Central memory CD8-positive, alpha-beta T cell (primary cell): ENCODE data around the gene NUP133.
"Not testable (repeated sequence)": the region's sequence is repeated elsewhere in the genome, so short reads cannot be mapped to it uniquely, and the experiment has no call there.

ENCODE experiments used
- ATAC-seq: fragments of 150-1000 bp; cut with Tn5 transposase; replicated peaks from 2 replicates; pipeline ENCODE4 v1.10.0; 2022; ENCODE audit warnings: mild to moderate bottlenecking, moderate FRiP score, moderate number of reproducible peaks; ENCODE audit not compliant: poor library complexity, severe bottlenecking; ENCODE audit errors: extremely low read depth
- DNase-seq, 2 donors: peaks; one replicate each; pipeline ENCODE4 v3.0.0; 2021; ENCODE audit warnings: low spot score in 2 of 2
- H3K27ac Mint-ChIP-seq: one replicate; pipeline ENCODE4 v1.8.0; 2022; ENCODE audit warnings: low read depth, mild to moderate bottlenecking, moderate library complexity, mixed read lengths
- H3K27me3 Mint-ChIP-seq: one replicate; pipeline ENCODE4 v1.8.0; 2022; ENCODE audit warnings: mixed read lengths
- H3K36me3 Mint-ChIP-seq: one replicate; pipeline ENCODE4 v1.8.0; 2022; ENCODE audit warnings: mild to moderate bottlenecking, moderate library complexity, mixed read lengths; ENCODE audit not compliant: insufficient read depth
- H3K4me1 Mint-ChIP-seq: one replicate; pipeline ENCODE4 v1.8.0; 2022; ENCODE audit warnings: mixed read lengths
- H3K4me3 Mint-ChIP-seq: one replicate; pipeline ENCODE4 v1.8.0; 2022; ENCODE audit warnings: mild to moderate bottlenecking, moderate library complexity, mixed read lengths
- H3K9me3 Mint-ChIP-seq: one replicate; pipeline ENCODE4 v1.8.0; 2022; ENCODE audit warnings: mixed read lengths

Gene NUP133

DNA sequence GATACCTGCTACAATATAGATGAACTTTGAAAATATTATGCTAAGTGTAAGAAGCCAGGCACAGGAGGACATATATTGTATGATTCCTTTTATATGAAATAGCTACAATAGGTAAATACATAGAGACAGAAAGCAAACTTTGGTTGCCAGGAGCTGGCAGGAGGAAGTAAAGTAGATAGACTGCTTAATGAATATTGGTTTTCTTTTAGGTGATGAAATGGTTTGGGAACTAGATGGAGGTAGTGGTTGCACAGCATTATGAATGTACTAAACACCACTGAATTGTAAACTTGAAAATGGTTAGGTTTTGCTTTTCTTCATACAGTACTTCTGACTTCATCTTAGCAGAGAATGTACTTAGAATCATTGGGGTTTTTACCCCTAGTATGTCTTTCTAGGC lies 28.8 kb upstream of the NUP133 start:
- H3K36me3 Mint-ChIP-seq = peaks cover 54% of the 10 kb centered on the region
- H3K9me3 Mint-ChIP-seq = no peaks in the 10 kb centered on the region
- peaks cover 6% of the 10 kb centered on the region for H3K4me1 Mint-ChIP-seq
- no peak overlapping the region for H3K27ac Mint-ChIP-seq
- no peak overlapping the region for H3K4me3 Mint-ChIP-seq
- H3K27me3 Mint-ChIP-seq = no peaks in the 10 kb centered on the region
- ATAC-seq (no peak), DNase-seq (no peak)

- Mint-ChIP-seq H3K27ac (no peak overlapping the region), H3K4me1 (peaks cover 6% of the 10 kb centered on the region), H3K9me3 (no peaks in the 10 kb centered on the region), H3K4me3 (no peak overlapping the region), H3K36me3 (peaks cover 54% of the 10 kb centered on the region), H3K27me3 (no peaks in the 10 kb centered on the region)
- ATAC-seq (no peak), DNase-seq (no peak)
Measured at GRCh38 chr1:229535230-229535629, 27.1 kb upstream of the NUP133 start.

DNA sequence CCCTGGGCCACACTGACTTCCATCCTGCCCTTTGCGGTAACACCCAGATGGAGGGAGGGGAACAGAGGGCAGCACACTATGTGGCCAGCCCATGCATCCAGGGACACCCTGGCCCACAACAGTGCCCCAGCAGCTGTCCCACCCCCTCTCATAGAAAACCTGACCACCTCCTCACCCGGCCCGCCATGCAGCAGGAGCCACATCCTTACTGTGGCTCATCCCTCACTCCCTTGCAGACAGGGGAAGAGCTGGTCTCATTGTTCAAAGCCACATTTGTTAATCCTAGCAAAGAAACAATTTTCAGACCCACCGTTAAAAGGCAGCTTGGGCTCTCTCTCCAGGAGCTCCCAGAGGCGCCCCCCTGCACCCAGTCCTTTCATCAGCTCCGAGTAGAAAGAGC lies 23.2 kb upstream of the NUP133 start:
- H3K9me3 Mint-ChIP-seq = no peaks in the 10 kb centered on the region
- H3K4me1 Mint-ChIP-seq = peaks cover 6% of the 10 kb centered on the region
- no peaks in the 10 kb centered on the region for H3K27me3 Mint-ChIP-seq

GRCh38 chr1:229529639-229530038 lies 21.5 kb upstream of the NUP133 start:
- no peak for ATAC-seq
- Mint-ChIP-seq H3K4me1 (peaks cover 6% of the 10 kb centered on the region), H3K4me3 (no peak overlapping the region), H3K36me3 (peaks cover 60% of the 10 kb centered on the region), H3K27ac (no peak overlapping the region), H3K27me3 (no peaks in the 10 kb centered on the region), H3K9me3 (no peaks in the 10 kb centered on the region)
- DNase-seq = no peak

More for the DNA sequence above, 23.2 kb upstream of the NUP133 start:
- DNase-seq (no peak), ATAC-seq (no peak)
- Mint-ChIP-seq H3K4me3 (no peak overlapping the region), H3K36me3 (peaks cover 61% of the 10 kb centered on the region), H3K27ac (no peak overlapping the region)

- Mint-ChIP-seq H3K27me3 (no peaks in the 10 kb centered on the region), H3K27ac (no peak overlapping the region), H3K9me3 (no peaks in the 10 kb centered on the region), H3K4me1 (no peaks in the 10 kb centered on the region), H3K4me3 (no peak overlapping the region), H3K36me3 (peaks cover 53% of the 10 kb centered on the region)
- DNase-seq = no peak
- ATAC-seq = no peak
Measured at GRCh38 chr1:229526695-229527094, 18.6 kb upstream of the NUP133 start.

GRCh38 chr1:229523052-229523451 lies 14.9 kb upstream of the NUP133 start:
- ATAC-seq = no peak
- Mint-ChIP-seq H3K27ac (no peak overlapping the region), H3K36me3 (peaks cover 34% of the 10 kb centered on the region), H3K4me3 (no peak overlapping the region), H3K9me3 (no peaks in the 10 kb centered on the region), H3K4me1 (no peaks in the 10 kb centered on the region), H3K27me3 (no peaks in the 10 kb centered on the region)
- DNase-seq = no peak

- Mint-ChIP-seq H3K9me3 (no peaks in the 10 kb centered on the region), H3K27me3 (no peaks in the 10 kb centered on the region)
Measured at GRCh38 chr1:229514578-229515275, 6.6 kb upstream of the NUP133 start.

DNA sequence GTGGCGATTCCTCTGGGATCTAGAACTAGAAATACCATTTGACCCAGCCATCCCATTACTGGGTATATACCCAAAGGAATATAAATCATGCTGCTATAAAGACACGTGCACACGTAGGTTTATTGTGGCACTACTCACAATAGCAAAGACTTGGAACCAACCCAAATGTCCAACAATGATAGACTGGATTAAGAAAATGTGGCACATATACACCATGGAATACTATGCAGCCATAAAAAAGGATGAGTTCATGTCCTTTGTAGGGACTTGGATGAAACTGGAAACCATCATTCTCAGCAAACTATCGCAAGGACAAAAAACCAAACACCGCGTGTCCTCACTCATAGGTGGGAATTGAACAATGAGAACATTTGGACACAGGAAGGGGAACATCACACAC lies 3.5 kb upstream of the NUP133 start:
- Mint-ChIP-seq H3K4me1 (peaks cover 13% of the 10 kb centered on the region), H3K36me3 (peaks cover 19% of the 10 kb centered on the region)
- not testable (repeated sequence) for H3K4me3 Mint-ChIP-seq, DNase-seq, H3K27me3 Mint-ChIP-seq, ATAC-seq, H3K9me3 Mint-ChIP-seq, H3K27ac Mint-ChIP-seq

More at GRCh38 chr1:229514578-229515275, 6.6 kb upstream of the NUP133 start:
- Mint-ChIP-seq H3K36me3 (peaks cover 8% of the 10 kb centered on the region), H3K27ac (no peak overlapping the region), H3K4me3 (no peak overlapping the region), H3K4me1 (no peaks in the 10 kb centered on the region)
- DNase-seq (peak; percentile 22 to 51), ATAC-seq (peak; percentile 79)

GRCh38 chr1:229511201-229511600 lies 3.1 kb upstream of the NUP133 start:
- not testable (repeated sequence) for H3K27me3 Mint-ChIP-seq, ATAC-seq, DNase-seq, H3K9me3 Mint-ChIP-seq, H3K4me3 Mint-ChIP-seq, H3K27ac Mint-ChIP-seq
- Mint-ChIP-seq H3K4me1 (peaks cover 13% of the 10 kb centered on the region), H3K36me3 (peaks cover 19% of the 10 kb centered on the region)

DNA sequence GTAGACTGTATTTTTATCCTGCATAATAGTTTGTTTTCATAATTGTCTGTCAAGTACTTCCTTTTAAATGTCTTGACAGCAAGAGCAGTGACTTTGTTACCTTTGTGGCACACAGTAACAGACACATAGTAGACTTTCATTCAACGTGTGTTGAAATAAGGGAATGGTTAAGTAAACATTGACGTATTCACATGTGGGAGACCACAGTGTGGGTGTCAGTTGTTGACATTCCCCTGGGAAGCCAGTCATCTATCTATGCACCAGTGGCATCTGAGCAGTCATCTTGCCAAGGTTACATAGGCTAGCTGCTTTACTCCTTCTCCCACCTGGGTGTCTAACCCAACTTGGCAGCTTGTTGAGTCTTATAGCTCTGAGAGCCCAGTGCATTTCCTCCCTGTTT lies 1.4 kb upstream of the NUP133 start:
- Mint-ChIP-seq H3K9me3 (no peaks in the 10 kb centered on the region), H3K4me3 (peak overlapping the region; percentile 91), H3K27me3 (no peaks in the 10 kb centered on the region), H3K36me3 (peaks cover 25% of the 10 kb centered on the region), H3K27ac (peak overlapping the region; percentile 94), H3K4me1 (peaks cover 13% of the 10 kb centered on the region)
- ATAC-seq (no peak), DNase-seq (no peak)

DNA sequence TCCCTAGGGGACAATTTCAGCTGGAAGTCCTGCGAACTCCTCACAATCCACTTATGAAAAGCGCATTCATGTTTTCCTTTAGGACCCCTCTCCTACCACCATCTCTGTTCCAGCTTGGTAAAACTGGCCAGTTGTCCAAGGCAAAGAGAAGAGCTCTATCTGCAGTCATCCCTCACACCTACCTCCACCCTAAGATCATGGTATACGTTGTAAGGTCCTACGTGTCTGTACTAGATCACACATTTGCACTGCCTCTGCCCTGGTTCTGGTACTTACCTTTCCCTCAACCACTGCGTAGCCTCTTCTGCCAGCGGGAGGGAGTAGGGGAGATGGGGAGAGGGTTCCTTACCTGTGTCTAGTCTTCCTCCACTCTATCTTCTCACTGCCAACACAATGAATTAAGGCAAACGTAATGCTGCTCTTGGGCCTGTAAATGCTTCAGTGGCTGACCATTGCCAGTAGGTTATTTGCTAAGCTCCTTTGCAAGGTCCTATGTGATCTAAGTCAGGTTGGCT lies 739 bp upstream of the NUP133 start:
- Mint-ChIP-seq H3K4me3 (peak overlapping the region; percentile 91), H3K27ac (peak overlapping the region; percentile 94), H3K9me3 (no peaks in the 10 kb centered on the region), H3K36me3 (peaks cover 30% of the 10 kb centered on the region), H3K27me3 (no peaks in the 10 kb centered on the region), H3K4me1 (peaks cover 13% of the 10 kb centered on the region)
- ATAC-seq (no peak), DNase-seq (no peak)

GRCh38 chr1:229507502-229507901 lies 639 bp downstream of the NUP133 start:
- Mint-ChIP-seq H3K36me3 (peaks cover 33% of the 10 kb centered on the region), H3K9me3 (no peaks in the 10 kb centered on the region), H3K27me3 (no peaks in the 10 kb centered on the region), H3K4me3 (peak overlapping the region; percentile 91), H3K4me1 (peaks cover 13% of the 10 kb centered on the region), H3K27ac (peak overlapping the region; percentile 94)
- ATAC-seq = no peak
- no peak for DNase-seq

DNA sequence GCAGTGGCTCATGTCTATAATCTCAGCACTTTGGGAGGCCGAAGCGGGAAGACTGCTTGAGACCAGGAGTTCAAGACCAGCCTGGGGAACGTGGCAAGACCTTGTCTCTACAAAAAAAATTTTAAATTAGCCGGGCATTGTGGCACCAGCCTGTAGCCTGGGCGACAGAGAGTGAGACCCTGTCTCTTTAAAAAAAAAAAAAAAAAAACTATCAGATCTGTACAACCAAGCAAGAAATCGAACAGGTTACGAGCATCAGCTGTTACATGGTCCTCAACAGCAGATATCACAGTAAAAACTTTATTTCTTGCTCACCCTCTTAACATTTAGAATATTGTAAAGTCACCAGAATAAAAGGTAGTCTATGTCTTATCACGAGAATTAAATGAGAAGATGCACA lies 1.5 kb downstream of the NUP133 start:
- H3K27ac Mint-ChIP-seq = no peak overlapping the region
- ATAC-seq = no peak

More for the DNA sequence above, 1.5 kb downstream of the NUP133 start:
- Mint-ChIP-seq H3K4me3 (no peak overlapping the region), H3K36me3 (peaks cover 33% of the 10 kb centered on the region), H3K4me1 (peaks cover 13% of the 10 kb centered on the region), H3K27me3 (no peaks in the 10 kb centered on the region), H3K9me3 (no peaks in the 10 kb centered on the region)
- no peak for DNase-seq
